Cortex of kidney (tissue), 1 donor: Measurements from ENCODE around the gene RRP8.

Experiments used
- DNase-seq: peaks from one replicate; lab custom pipeline; 2025; lab: John Stamatoyannopoulos, UW

RRP8 gene

DNA sequence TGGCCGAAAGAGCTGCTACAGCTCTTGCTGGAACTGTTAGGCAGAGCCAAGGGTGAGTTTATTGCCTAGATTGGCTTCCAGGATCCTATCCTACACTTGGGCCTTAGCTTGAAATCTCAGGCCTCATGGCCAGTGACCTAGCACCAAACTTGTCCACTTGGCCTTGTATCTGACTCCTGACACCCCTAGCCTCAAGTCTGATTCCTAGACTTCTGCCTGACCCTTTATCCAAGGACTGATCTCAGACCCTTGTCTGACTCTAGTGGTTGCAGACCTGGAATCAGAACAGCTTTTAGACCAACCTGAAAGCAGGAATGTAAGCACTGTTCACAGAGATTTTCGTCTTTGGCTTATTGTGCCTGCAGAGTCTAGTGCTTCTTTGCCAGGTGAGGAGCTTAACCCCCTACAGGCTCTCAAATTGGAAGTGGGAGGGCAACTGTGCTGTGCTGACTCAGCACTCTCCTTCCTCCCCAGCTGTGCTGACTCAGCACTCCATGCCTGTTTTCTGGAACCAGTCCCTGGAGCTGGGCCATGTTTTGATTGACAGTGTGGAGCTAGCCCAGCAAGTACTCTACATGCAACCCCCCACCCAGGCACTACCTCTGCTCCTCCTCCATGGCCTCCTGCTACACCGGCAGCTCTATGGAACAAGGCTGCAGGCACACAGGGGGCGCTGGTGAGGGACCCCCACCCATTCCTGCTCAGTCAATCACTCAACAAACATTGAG lies 35.1 kb downstream of the RRP8 start:
- no peak for DNase-seq

DNA sequence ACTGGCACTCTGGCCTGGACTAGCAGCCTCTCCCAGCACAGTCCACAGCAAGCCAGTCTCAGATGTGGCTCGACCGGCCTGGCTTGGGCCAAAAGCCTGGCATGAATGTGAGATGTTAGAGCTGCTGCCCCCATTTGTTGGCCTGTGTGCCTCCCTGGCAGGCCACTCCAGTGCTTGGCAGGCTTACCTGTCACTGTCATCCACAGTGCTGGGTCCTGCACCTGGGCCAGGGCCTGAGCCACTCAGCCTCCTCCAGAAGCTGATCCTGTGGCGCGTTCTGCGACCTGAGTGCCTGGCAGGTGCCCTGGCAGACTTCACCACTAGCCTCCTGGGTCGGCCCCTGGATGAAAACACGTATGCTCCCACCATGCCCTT lies 36.1 kb downstream of the RRP8 start:
- no peak for DNase-seq

DNA sequence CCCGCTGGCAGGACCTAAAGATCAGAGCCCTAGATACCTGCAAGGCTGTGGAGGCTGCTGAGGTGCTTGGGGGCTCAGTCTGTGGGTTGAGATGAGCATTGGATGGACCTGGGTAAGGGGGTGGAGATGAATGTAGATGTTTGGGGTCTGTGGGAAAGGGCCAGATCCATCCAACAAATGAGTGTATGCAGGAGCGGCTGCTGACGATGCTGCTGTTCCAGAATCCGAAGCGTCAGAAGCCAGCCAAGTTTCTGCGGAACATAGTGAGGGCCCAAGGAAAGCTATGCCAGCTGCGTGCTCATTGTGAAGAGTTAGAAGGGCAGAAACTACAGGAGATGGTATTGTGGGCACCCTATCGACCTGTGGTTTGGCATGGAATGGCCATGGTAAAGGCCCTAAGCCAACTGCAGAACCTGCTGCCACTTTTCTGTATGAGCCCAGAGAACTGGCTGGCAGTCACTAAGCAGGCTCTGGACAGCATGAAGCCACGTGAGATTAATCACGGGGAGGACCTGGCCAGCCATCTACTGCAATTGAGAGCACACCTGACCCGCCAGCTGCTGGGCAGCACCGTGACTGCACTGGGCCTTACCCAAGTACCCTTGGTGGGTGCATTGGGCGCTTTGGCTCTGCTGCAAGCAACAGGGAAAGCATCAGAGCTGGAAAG lies 36.6 kb downstream of the RRP8 start:
- no peak for DNase-seq

GRCh38 chr11:6565988-6566703 lies 37.3 kb downstream of the RRP8 start:
- no peak for DNase-seq

- DNase-seq = no peak
Measured at GRCh38 chr11:6565325-6565724, 38.1 kb downstream of the RRP8 start.

DNA sequence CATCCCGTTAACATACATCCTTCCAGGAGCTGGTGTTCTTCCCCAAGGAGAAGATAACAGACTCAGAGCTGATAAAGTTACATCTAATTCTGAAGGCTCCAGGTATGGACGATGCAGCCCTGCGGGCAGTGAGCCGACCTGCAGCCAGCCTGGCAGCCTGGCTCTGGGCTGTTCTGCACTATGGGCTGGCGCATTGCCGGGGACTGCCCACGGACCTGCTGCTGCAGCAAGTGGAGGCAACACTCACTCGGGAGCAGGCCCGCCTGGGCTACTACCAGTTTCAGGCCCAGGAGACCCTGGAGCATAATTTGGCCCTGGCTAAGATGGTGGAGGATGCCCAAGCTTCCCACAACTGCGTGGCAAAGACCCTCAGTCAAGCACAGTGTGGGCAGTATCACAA lies 39.7 kb downstream of the RRP8 start:
- DNase-seq = no peak

DNA sequence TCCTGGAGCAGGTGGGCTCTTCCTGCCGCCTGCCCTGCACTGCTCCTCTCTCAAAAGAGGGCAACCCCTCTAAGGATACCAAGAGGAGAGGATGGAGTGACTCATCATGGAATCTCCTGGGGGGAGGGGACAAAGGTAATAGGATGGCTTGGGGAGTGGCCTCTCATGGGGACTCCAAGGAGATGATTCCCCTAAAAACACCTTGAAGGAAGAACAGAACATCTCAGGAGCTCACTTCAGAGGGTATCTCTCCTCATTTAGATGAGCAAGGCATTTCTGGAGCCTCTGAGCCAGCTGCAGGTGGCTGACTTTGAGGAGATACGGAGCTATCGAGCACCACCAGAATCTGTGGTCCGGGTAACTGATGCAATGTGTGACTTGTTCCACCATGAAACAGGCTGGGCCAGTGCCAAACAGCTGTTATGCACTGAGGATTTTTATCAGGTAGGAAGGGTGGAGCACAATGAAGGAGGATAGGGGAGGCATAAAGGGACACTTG lies 40.2 kb downstream of the RRP8 start:
- DNase-seq = no peak

- no peak for DNase-seq
Measured at GRCh38 chr11:6561288-6561687, 42.1 kb downstream of the RRP8 start.

- no peak for DNase-seq
Measured at GRCh38 chr11:6559369-6559768, 44.0 kb downstream of the RRP8 start.

DNA sequence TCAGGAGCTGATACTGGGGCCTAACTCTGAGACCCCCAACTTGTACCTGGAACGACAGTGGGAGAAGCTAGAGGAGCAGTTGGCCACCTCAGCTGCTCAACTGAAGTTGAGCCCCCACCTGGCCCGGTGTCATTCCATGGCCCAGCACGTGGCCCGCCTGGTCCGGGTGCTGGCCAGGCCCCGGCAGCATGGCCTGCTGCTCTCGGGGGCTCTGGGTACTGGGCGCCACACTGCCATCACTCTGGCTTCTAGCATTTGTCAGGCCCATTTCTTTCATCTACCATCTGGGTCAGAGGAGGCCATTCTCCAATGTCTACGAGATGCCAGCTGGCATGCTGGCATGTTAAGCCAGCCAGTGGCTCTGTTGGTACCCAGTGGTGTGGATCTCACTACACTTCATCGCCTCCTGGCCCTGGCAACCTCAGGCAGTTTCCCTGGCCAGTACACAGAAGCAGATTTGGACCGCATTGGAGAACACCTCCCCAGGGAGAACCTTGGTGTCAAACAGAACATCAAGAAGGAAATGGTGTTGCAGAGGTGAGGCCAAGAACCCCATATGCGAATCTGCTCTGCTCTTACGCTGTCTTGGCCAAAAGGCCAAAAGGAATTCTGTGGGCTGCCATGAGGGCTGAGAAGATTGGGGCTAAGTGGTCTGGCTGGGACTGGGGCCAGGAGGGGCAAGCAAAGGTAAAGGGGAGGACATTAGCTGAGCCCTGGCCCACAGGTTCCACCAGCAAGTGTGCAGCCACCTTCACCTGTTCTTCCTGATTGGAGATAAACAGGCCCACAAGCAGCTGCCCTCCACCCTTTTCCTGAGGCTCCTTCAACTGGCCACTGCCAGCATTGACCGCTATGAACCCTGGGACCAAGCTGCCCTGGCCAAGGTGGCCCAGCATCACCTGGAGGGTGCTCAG lies 45.4 kb downstream of the RRP8 start:
- DNase-seq = no peak

DNA sequence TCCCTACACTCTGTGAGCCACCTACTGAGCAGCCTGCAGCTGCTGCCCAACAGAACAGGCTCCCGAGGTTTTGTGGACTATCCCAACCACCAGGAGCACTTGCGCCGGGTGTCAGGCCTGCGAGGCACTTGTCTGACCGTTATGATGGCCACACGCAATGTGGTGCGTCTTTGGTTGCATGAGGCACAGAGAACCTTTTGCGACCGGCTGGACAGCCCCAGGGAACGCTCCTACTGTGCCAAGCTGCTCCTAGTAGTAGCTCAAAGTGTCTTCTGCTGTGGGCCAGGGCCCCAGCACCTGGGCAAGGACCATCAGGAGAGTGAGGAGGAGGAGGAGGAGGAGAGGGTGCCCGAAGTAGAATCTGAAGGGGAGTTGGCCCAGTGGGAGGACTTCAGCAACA lies 46.4 kb downstream of the RRP8 start:
- DNase-seq = no peak

DNA sequence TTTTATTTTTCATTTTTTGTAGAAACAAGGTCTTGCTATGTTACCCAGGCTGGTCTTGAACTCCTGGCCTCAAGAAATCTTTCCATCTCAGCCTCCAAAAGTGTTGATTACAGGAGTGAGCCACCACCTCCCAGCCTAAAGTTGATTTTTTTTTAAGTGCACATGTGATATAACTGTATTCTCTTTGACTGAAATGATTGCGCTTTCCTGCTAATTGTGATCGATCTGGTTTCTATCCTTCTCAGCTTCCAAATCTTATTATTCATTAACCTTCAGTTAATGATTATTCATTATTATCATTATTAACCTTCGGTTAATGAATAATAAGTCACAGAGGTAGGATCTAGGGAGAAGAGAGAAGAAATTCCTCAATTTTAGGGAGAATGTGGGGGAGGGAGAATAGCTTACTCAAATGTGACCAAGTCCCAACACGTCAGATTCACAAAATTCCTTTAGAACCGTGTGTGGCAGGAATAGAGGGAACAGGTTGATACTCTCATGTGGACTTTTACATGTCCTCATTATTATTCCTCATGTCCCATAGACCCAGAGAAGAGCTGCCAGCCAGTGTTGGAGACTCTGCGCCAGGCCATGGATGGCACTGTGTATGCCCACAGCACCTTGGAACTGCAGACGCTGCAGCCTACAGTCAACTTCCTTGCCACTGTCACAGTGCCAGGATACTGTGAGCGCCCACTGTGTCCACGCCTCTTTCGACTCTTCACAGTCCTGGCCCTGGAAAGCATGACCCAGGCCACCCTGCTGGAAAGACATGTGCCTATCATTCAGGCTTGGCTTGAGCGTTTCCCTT lies 47.1 kb downstream of the RRP8 start:
- no peak for DNase-seq

DNA sequence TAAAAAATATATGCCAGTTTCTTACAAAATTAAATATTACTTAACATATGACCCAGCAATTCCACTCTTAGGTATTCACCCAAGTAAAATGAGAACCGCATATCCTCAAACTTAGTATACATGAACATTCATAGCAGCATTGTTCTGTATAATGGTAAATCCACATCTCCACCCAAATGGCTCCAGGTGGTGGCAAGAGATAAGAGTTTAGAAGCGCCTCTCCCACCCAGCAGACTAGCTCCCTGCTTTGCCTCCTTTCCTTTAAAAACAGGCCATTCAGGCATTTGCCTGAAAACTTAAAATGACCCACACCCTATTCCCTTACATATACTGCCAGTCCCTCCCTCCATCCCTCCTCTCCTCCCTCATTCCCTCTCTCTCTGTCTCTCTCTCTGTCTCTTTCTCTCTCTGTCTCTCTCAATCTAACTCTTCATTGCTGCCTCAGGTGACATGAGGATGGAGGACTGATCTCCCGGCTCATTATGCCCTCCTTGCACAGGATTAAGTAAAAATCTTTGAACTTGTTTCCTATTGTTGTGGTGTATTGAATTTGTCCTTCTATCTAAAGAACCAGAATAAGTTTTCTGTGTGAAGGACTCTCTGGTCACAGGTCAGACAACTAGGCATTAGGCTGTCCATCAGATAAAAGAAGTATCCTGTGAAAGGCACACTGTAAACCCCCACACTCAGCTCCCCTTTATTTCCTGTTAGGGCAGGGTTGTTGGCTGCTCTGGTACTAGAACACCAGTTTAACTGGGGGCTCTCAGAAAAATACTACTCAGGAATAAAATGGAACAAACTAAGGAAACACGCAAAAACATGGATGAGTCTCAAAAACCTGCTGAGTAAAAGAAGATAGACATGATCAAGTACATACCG lies 48.3 kb downstream of the RRP8 start:
- no peak for DNase-seq

DNA sequence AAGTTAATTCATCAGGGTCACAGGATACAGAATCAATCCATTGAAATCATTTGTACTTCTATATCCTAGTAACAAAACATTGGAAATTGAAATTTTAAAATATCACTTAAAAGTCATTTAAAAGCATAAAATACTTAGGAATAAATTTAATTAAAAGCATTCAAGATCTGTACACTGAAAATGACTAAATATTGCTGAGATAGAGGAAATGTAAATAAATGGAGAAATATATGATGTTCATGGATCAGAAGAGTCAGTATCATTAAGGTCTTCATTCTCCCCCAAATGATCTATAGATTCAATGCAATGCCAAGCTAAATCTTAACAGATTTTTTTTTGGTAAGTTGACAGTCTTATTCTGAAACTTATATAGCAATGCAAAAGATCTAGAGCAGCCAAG lies 49.8 kb downstream of the RRP8 start:
- no peak for DNase-seq

- DNase-seq = no peak
Measured at GRCh38 chr11:6548641-6549040, 54.8 kb downstream of the RRP8 start.

DNA sequence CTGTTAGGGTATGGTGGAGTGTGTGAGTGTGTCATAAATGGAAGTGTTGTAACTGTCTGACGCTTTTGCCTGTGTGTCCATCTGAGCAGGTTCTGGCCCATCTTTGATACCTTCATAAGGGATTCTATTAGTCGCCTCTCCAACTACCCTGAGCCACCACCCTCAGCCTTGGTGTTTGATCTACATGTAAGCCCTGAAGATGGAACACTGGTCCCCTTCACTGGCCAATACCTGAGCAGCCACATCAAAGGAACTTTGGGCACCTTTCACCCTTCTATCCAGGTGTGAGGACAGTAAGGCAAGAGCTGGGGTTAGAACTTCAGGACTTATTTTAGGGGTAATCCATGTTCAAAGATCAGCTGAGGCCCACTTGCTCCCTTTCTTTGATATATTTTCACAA lies 55.3 kb downstream of the RRP8 start:
- DNase-seq = no peak

DNA sequence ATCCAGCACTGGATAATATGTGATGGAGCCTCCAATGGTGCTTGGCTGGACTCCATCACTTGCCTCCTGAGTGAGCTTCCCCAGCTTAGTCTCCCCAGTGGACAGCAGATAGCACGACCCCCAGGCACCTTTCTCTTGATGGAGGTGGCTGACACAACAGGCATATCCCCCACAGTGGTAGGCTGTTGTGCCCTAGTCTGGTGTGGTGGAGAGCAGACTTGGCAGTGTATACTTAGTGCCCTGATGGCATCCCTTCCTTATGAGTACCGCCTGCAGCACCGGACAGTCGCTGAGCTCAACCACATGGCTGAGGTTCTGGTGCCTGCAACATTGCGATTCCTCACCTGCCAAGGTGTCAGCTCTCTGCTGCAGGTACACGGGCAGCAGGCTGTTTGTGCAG lies 56.2 kb downstream of the RRP8 start:
- no peak for DNase-seq

GRCh38 chr11:6546735-6547134 lies 56.7 kb downstream of the RRP8 start:
- DNase-seq = no peak

DNA sequence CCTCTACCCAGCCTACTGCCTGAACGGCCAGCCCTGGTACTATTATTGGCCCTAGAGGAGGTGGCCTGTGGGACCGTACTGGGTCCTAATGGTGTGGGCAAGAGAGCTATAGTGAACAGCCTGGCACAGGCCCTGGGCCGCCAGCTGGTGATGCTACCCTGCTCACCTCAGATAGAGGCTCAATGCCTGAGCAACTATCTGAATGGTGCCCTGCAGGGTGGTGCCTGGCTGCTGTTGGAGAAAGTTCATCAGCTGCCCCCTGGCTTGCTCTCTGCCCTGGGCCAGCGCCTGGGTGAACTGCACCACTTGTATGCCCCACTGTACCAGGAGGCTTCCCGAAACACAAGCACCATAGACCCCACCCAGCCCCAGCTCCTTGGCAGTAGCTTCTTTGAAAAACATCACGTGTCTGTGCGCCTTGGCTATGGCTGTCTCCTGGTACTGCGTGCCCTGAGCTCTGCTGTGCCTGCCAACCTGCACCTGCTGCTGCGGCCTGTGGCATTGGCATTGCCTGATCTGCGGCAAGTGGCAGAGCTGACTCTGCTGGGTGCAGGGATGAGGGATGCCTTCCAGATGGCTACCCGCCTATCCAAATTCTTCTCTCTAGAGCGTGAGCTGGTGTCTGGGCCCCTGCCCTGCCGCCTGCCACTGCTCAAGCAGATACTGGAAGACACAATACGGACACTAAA lies 57.4 kb downstream of the RRP8 start:
- no peak for DNase-seq
